Astrocyte of the hippocampus (primary cell): Measurements from ENCODE around the gene MRPL44.

Experiments used
- DNase-seq: peaks from one replicate; pipeline ENCODE4 v3.0.0; 2011; ENCODE audit warnings: low read depth, low spot score

MRPL44 gene

GRCh38 chr2:224004105-224004695 lies 46.9 kb downstream of the MRPL44 start:
- no peak for DNase-seq

GRCh38 chr2:224008702-224009261 lies 51.5 kb downstream of the MRPL44 start:
- no peak for DNase-seq

GRCh38 chr2:224009605-224010315 lies 52.5 kb downstream of the MRPL44 start:
- peak; percentile 44 for DNase-seq

- no peak for DNase-seq
Measured at GRCh38 chr2:224011837-224012236, 54.6 kb downstream of the MRPL44 start.

- DNase-seq = no peak
Measured at GRCh38 chr2:224014336-224014735, 57.1 kb downstream of the MRPL44 start.

GRCh38 chr2:224016963-224017362 lies 59.7 kb downstream of the MRPL44 start:
- DNase-seq = no peak
